ENCODE data around the gene MAGEA4.
A peak's percentile ranks its signal among the peaks of the same experiment; 100 is the strongest.

The MAGEA4 gene

GRCh38 chrX:151923648-151924047 lies 11.0 kb downstream of the MAGEA4 start:
- no peak for DNase-seq (ENCODE audit: low spot score)

GRCh38 chrX:151929126-151929525 lies 16.4 kb downstream of the MAGEA4 start:
- DNase-seq (ENCODE audit: low spot score) = no peak

DNA sequence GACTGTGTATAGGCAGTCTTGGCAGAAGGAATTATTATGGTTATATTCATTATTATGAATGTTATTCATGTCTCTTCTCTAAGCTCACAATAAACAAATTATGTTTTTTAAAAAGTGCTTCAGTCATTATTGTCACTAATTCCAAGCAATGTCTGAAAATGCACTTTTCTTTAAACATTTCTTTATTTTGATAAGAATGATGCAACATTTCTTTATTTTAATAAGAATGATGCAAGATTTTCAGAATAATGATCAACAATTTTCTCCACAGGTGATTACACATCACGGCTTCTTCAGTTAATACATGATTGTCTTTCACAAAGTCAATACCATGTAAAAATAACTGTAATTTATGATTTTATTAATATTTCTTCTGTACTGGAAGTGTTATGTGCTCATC lies 22.7 kb downstream of the MAGEA4 start:
- no peak for DNase-seq (ENCODE audit: low spot score)

GRCh38 chrX:151938172-151938571 lies 25.5 kb downstream of the MAGEA4 start:
- DNase-seq (ENCODE audit: low spot score) = no peak

DNA sequence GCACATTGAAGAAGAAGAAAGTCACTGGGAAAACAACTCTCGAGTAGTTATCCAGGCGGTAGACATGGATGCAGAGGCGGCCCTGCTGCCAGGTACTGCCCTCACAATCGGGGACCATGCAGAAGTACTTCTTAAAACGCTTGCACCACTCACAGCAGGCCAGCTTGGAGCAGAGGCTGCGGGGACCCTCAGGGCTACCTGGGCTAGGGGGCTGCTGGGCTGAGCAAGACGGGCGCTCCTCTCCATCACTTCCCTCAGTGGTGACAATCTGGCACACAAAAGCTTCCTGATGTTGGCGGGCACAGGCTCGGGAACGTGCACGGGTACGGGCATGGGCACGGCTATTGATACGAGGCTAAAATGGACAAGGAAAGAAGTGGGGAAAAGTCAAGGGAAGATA lies 42.0 kb downstream of the MAGEA4 start:
- DNase-seq (ENCODE audit: low spot score) = no peak

- no peak for DNase-seq (ENCODE audit: low spot score)
These were observed 45.4 kb downstream of the MAGEA4 start for GRCh38 chrX:151958101-151958500.

DNA sequence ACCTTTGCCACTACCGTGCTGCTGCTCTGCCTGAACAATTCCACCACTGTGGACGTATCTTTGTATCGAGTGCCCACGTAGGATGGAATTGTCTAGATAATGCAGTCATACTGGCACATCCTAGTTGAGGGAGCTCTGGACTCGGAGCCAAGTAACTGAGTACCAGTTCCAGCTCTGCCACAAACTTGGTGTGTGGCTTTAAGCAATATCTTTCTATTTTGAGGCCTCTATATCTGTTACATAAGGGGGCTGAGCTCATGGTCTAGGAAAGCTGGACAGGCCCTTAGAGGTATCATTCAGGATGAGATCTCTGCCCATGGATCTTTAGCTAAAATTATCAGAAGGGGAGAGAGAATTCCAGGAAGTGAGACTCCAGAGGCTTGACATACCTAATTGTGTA lies 49.3 kb downstream of the MAGEA4 start:
- DNase-seq (ENCODE audit: low spot score) = no peak

DNA sequence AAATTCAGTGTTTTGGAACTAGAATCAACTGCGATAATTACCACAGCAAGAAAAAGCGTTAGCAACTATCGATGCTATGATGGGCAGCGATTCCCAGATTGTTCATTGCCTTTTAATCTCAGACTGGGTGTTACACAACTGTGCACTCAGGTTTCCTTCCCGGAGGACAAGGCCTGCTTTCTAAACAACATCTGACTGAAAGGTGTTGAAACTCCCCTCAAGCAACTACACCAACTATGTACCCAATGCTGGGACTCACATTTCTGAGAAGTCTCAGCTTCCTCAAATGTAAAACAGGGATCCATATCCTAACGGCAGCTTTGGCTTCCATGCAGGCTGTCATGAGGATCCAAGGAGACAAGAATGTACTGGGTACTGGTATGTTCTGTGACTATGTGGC lies 53.5 kb downstream of the MAGEA4 start:
- DNase-seq (ENCODE audit: low spot score) = no peak

GRCh38 chrX:151970027-151970426 lies 57.3 kb downstream of the MAGEA4 start:
- no peak for DNase-seq (ENCODE audit: low spot score)

GRCh38 chrX:151970661-151971060 lies 58.0 kb downstream of the MAGEA4 start:
- peak; percentile 14 for DNase-seq (ENCODE audit: low spot score)

DNA sequence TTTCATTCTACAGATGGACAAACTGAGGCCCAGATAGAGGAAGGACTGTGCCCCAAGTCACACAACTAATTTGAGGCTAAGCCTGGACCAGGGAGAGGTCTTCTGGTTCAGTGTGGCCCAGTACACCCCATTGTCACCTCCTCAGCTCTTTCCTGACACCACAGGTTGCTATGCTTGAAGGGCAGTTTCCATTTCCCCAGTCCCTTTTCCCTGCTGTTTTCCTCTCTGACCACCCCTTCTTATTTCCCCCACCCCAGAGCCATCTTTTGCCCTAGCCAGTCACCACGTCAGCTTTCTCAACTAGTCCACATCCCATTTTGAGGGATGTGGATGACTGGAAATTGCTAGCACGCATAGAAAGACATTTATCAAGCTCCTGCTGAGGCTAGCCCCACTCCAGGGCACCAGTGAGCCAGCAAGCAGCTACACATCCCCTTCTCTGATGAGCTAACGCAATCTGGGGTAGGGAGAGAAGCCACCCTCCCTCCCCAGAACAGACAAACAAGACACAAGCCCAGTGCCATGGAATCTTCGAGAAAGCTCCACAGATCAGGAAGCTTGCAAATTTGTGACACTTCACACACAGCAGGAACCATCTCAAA lies 60.5 kb downstream of the MAGEA4 start:
- DNase-seq (ENCODE audit: low spot score) = no peak

- no peak for DNase-seq (ENCODE audit: low spot score)
These were observed 61.2 kb downstream of the MAGEA4 start for GRCh38 chrX:151973851-151974335.

Data from COLO829 (cell line).